IgD-negative memory B cell (primary cell): ENCODE data around the gene TSEN54. TPM values are rescaled to one million over a fixed set of nuclear protein-coding genes. Genes with fewer than 3 reads are reported as not detected.

Experiments used
- H3K27ac Mint-ChIP-seq, 3 donors: one replicate each; pipeline ENCODE4 v1.8.0; 2020 to 2022; ENCODE audit warnings: mild to moderate bottlenecking in 3 of 3, mixed read lengths in 3 of 3, moderate library complexity in 1 of 3
- H3K27me3 Mint-ChIP-seq: one replicate; pipeline ENCODE4 v1.8.0; 2021; ENCODE audit warnings: mixed read lengths
- H3K36me3 Mint-ChIP-seq: one replicate; pipeline ENCODE4 v1.8.0; 2020; ENCODE audit warnings: mild to moderate bottlenecking, mixed read lengths
- H3K4me1 Mint-ChIP-seq, 3 donors: one replicate each; pipeline ENCODE4 v1.8.0; 2020 to 2022; ENCODE audit warnings: mixed read lengths in 3 of 3, mild to moderate bottlenecking in 1 of 3
- H3K4me3 Mint-ChIP-seq, 4 donors: one replicate each; pipeline ENCODE4 v1.8.0; 2020 to 2022; ENCODE audit warnings: mild to moderate bottlenecking in 4 of 4, mixed read lengths in 4 of 4, moderate library complexity in 3 of 4
- H3K9me3 Mint-ChIP-seq, 3 donors: one replicate each; pipeline ENCODE4 v1.8.0; 2020 to 2021; ENCODE audit warnings: mixed read lengths in 3 of 3, mild to moderate bottlenecking in 1 of 3
- polyA plus RNA-seq: library from polyadenylated mRNA; unstranded; fragments of 300-500 nt; fragmentation: Illumina TruSeq; gene quantifications from one replicate; pipeline ENCODE4 v1.2.3, GENCODE V29; 2021

The TSEN54 gene
- polyA plus RNA-seq, 1 donor from 2014 or later: 34.9 TPM

- Mint-ChIP-seq H3K36me3 (peaks cover 10% of the 10 kb centered on the region), H3K27me3 (no peaks in the 10 kb centered on the region), H3K27ac (peak overlapping the region in 1 of 3 donors; percentile 94), H3K9me3 (no peaks in the 10 kb centered on the region), H3K4me1 (peaks cover 5 to 7% (median 6%) of the 10 kb centered on the region in 3 donors), H3K4me3 (no peak overlapping the region)
Observed at GRCh38 chr17:75573994-75574393, 57.7 kb downstream of the TSEN54 start.

Other genes with a start within 250 kb of the TSEN54 start
- 103 TPM for gene MIF4GD, start 245.3 kb upstream of the TSEN54 start, polyA plus RNA-seq
- gene SLC25A19, start 227.1 kb upstream of the TSEN54 start, polyA plus RNA-seq: 22.0 TPM
- 333 TPM for gene GRB2, start 110.8 kb upstream of the TSEN54 start, polyA plus RNA-seq
- gene TMEM94, start 59.9 kb upstream of the TSEN54 start, polyA plus RNA-seq: 19.5 TPM
- not detected for gene CASKIN2, start 991 bp upstream of the TSEN54 start, polyA plus RNA-seq
- gene LLGL2, start 9.2 kb downstream of the TSEN54 start, polyA plus RNA-seq: 21.8 TPM
- gene MYO15B, start 71.3 kb downstream of the TSEN54 start, polyA plus RNA-seq: 2.4 TPM
- gene SMIM5, start 116.9 kb downstream of the TSEN54 start, polyA plus RNA-seq: 0.36 TPM
- gene RECQL5, start 150.6 kb downstream of the TSEN54 start, polyA plus RNA-seq: 25.3 TPM
- gene SAP30BP, start 150.8 kb downstream of the TSEN54 start, polyA plus RNA-seq: 119 TPM
- 0.48 TPM for gene ITGB4, start 204.9 kb downstream of the TSEN54 start, polyA plus RNA-seq
- 18.6 TPM for gene GALK1, start 248.7 kb downstream of the TSEN54 start, polyA plus RNA-seq